ENCODE data around the gene DBH. TPM values are rescaled to one million over a fixed set of nuclear protein-coding genes. Genes with fewer than 3 reads are reported as not detected.

The DBH gene
- total RNA-seq (2014; rRNA removed; shearing (Covaris generic)): not detected in 2 replicates
- total RNA-seq (2022): not detected in 2 replicates
- Bru-seq, nascent RNA: not detected
- not detected for BruChase-seq, experiment 1, labeled RNA remaining after a 6-hour chase
- BruChase-seq, experiment 2, labeled RNA remaining after a 2-hour chase: not detected
- long read RNA-seq: 0 reads

- intact Hi-C loops (cut with micrococcal nuclease; ENCODE audit: unreplicated experiment): no loop called here
- H3K9me2 ChIP-seq (ENCODE audit: insufficient read depth, low read length): no peaks in the 10 kb centered on the region
- H2AFZ ChIP-seq (ENCODE audit: low read length): no peak within 1 kb of the TSS
- H3K36me3 ChIP-seq (ENCODE audit: insufficient read depth, low read length): no peaks in the 10 kb centered on the region
- TF ChIP-seq EZH2phosphoT487 (IDR thresholded peaks at IDR 0.05; ENCODE audit: borderline replicate concordance, low read depth, low read length): no peak
- no peak for TF ChIP-seq CTCF (conservative IDR thresholded peaks at IDR 0.05; ENCODE audit: low read length)
- H3K4me3 ChIP-seq (ENCODE audit: low read depth, low read length, poor library complexity, severe bottlenecking): no peak within 1 kb of the TSS
- no peak within 1 kb of the TSS for H3K4me2 ChIP-seq (ENCODE audit: low read length)
- no peaks in the 10 kb centered on the region for H3K79me2 ChIP-seq (ENCODE audit: insufficient read depth, low read depth, low read length)
- POLR2A ChIA-PET: no interaction called here
- H4K20me1 ChIP-seq (ENCODE audit: insufficient read depth, low read length): no peaks in the 10 kb centered on the region
- DNase-seq (ENCODE audit: low spot score): no peak
- H3K9me3 ChIP-seq (ENCODE audit: low read length): no peaks in the 10 kb centered on the region
- no peak within 1 kb of the TSS for H3K27ac ChIP-seq (ENCODE audit: low read depth, low read length, poor library complexity, severe bottlenecking)
- no TSS peak for BruUV-seq (replicated peaks)
- no peaks in the 10 kb centered on the region for H3K4me1 ChIP-seq (ENCODE audit: insufficient read depth, low read length, poor library complexity, severe bottlenecking)
- CTCF ChIA-PET (ENCODE audit: unreplicated experiment): interaction anchor here (0.6 kb wide), 1 partner anchor 17 kb away, joined by 3 read pairs; no protein-coding TSS in a partner anchor
Observed at GRCh38 chr9:133635533-133636531, at the start of gene DBH. Gene DBH (plus strand): TSS chr9:133636363. CDS start chr9:133636372, 9 bp downstream.

- ChIA-PET CTCF (ENCODE audit: unreplicated experiment) (interaction anchor here (1.0 kb wide), 1 partner anchor 116 kb away, joined by 3 read pairs; no protein-coding TSS in a partner anchor), POLR2A (no interaction called here)
- Histone ChIP-seq H3K4me2 (ENCODE audit: low read length) (peak overlapping the region; percentile 73; the same call in 1 of the 2 replicates), H3K9me2 (ENCODE audit: insufficient read depth, low read length) (no peaks in the 10 kb centered on the region), H3K4me3 (ENCODE audit: low read depth, low read length, poor library complexity, severe bottlenecking) (no peak overlapping the region), H2AFZ (ENCODE audit: low read length) (no peak overlapping the region), H3K9me3 (ENCODE audit: low read length) (peaks cover 5% of the 10 kb centered on the region; the same call in 1 of the 2 replicates), H4K20me1 (ENCODE audit: insufficient read depth, low read length) (no peaks in the 10 kb centered on the region), H3K27ac (ENCODE audit: low read depth, low read length, poor library complexity, severe bottlenecking) (no peak overlapping the region), H3K4me1 (ENCODE audit: insufficient read depth, low read length, poor library complexity, severe bottlenecking) (peaks cover 52% of the 10 kb centered on the region), H3K36me3 (ENCODE audit: insufficient read depth, low read length) (no peaks in the 10 kb centered on the region), H3K79me2 (ENCODE audit: insufficient read depth, low read depth, low read length) (no peaks in the 10 kb centered on the region)
- BruUV-seq (replicated peaks): no TSS peak
- intact Hi-C loops (cut with micrococcal nuclease; ENCODE audit: unreplicated experiment): loop anchor here (5.0 kb wide), 1 partner anchor 55 kb away; the partner anchor contains the start of gene ADAMTSL2
- no peak for TF ChIP-seq CTCF (conservative IDR thresholded peaks at IDR 0.05; ENCODE audit: low read length)
- no peak for TF ChIP-seq EZH2phosphoT487 (IDR thresholded peaks at IDR 0.05; ENCODE audit: borderline replicate concordance, low read depth, low read length)
- no peak for DNase-seq (ENCODE audit: low spot score)
Observed at GRCh38 chr9:133587051-133587450, 49.1 kb upstream of the DBH start.
